GM21447 (cell line): ENCODE data around the gene GRAMD1A.

ENCODE experiments used
- ATAC-seq: cut with Tn5 transposase; IDR thresholded peaks from one replicate; pipeline ENCODE4 v1.9.1; 2021; ENCODE audit not compliant: unreplicated experiment

GRAMD1A gene

DNA sequence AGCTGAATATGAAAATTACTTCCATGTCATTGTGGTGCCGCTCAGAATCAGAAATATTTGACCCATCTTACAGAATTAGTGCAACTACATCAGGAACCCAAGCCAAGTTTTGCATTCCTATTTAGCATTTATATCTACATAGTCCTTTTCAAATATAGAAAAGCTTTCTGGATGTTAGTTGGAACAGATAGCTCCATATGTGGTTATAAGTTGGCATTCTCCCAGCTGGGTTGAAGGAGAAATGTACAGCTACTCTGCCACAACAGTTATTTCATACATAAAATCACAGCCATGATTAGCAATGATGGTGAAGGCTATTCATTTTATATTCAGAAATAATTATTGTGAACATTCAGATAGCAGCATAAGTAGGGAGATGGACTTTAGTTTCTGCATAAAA, 69.6 kb downstream of the GRAMD1A start:
- no peak for ATAC-seq

- ATAC-seq: no peak
These were observed 70.3 kb downstream of the GRAMD1A start for GRCh38 chr19:35070471-35070870.

DNA sequence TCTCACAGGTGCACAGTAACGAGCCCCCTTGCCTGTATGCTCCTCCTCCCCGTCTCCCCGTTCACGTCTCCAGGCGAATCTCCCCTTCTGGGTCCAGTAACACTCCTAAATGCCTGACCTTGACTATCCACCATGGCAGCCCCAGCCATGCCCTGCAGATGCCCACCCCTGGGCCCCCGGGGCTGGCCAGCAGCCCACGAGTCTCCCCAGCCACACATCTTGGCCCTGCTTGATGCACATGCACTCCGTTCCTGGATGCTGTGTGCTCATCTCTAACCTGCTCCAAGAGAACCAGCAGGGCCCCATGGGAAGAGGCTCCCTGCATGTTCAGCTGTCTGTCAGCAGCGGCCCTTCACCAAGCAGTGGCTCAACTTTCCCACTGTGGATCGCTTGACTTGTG, 73.4 kb downstream of the GRAMD1A start:
- ATAC-seq: no peak

GRCh38 chr19:35073941-35074340, 73.8 kb downstream of the GRAMD1A start:
- ATAC-seq: no peak

GRCh38 chr19:35074426-35075201, 74.5 kb downstream of the GRAMD1A start:
- ATAC-seq: no peak

GRCh38 chr19:35075202-35076025, 75.3 kb downstream of the GRAMD1A start:
- ATAC-seq: no peak

DNA sequence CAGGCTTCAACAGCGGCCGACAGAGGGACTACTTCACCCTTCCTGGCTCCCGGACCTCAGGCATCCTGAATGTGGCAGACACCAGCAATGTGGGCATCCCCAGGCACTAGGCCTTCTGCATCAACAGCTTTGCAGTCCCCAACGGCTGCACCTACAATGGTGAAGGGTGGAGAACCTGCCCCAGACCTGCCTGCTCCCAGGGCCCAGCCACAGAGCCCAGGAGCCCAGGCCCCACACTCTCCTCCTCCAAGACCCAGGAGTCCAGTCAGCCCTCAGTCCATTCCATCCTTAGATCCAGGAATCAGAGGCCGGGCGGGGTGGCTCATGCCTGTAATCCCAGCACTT, 75.9 kb downstream of the GRAMD1A start:
- no peak for ATAC-seq
